CD4-positive, alpha-beta T cell treated with Interleukin-15 for 1 hour (primary cell): ENCODE data around the gene SYP.

ENCODE experiments used
- DNase-seq: peaks from one replicate; pipeline ENCODE4 v3.0.0-alpha.2; 2020

SYP gene

GRCh38 chrX:49214996-49215526, 15.1 kb upstream of the SYP start:
- no peak for DNase-seq

- DNase-seq = no peak
Measured at GRCh38 chrX:49214416-49214815, 14.4 kb upstream of the SYP start.

- no peak for DNase-seq
Measured at GRCh38 chrX:49212861-49213260, 12.9 kb upstream of the SYP start.

- no peak for DNase-seq
Measured at GRCh38 chrX:49212209-49212608, 12.2 kb upstream of the SYP start.

GRCh38 chrX:49211074-49211473, 11.1 kb upstream of the SYP start:
- DNase-seq = no peak

GRCh38 chrX:49210406-49210805, 10.4 kb upstream of the SYP start:
- no peak for DNase-seq

- no peak for DNase-seq
Measured at GRCh38 chrX:49209434-49210251, 9.7 kb upstream of the SYP start.

- no peak for DNase-seq
Measured at GRCh38 chrX:49208399-49208798, 8.4 kb upstream of the SYP start.

GRCh38 chrX:49206543-49206942, 6.5 kb upstream of the SYP start:
- no peak for DNase-seq

- no peak for DNase-seq
Measured at GRCh38 chrX:49205443-49205842, 5.5 kb upstream of the SYP start.

GRCh38 chrX:49204709-49205108, 4.7 kb upstream of the SYP start:
- DNase-seq = no peak

- DNase-seq = no peak
Measured at GRCh38 chrX:49204017-49204416, 4.0 kb upstream of the SYP start.

- DNase-seq = no peak
Measured at GRCh38 chrX:49203536-49203935, 3.5 kb upstream of the SYP start.

- no peak for DNase-seq
Measured at GRCh38 chrX:49202022-49202421, 2.0 kb upstream of the SYP start.

- DNase-seq = no peak
Measured at GRCh38 chrX:49199315-49199595, 738 bp downstream of the SYP start.

GRCh38 chrX:49198540-49199314, 1.3 kb downstream of the SYP start:
- DNase-seq = no peak

- no peak for DNase-seq
Measured at GRCh38 chrX:49197543-49198087, 2.4 kb downstream of the SYP start.

- no peak for DNase-seq
Measured at GRCh38 chrX:49193542-49193964, 6.4 kb downstream of the SYP start.

GRCh38 chrX:49192722-49193328, 7.2 kb downstream of the SYP start:
- DNase-seq = no peak

- no peak for DNase-seq
Measured at GRCh38 chrX:49191574-49192011, 8.4 kb downstream of the SYP start.

GRCh38 chrX:49190821-49191573, 9.0 kb downstream of the SYP start:
- DNase-seq = peak; percentile 96

GRCh38 chrX:49189606-49190005, 10.4 kb downstream of the SYP start:
- no peak for DNase-seq
